ENCODE data around the gene TUBD1.
"Not testable (repeated sequence)": the region's sequence is repeated elsewhere in the genome, so short reads cannot be mapped to it uniquely, and the experiment has no call there.

Gene TUBD1

DNA sequence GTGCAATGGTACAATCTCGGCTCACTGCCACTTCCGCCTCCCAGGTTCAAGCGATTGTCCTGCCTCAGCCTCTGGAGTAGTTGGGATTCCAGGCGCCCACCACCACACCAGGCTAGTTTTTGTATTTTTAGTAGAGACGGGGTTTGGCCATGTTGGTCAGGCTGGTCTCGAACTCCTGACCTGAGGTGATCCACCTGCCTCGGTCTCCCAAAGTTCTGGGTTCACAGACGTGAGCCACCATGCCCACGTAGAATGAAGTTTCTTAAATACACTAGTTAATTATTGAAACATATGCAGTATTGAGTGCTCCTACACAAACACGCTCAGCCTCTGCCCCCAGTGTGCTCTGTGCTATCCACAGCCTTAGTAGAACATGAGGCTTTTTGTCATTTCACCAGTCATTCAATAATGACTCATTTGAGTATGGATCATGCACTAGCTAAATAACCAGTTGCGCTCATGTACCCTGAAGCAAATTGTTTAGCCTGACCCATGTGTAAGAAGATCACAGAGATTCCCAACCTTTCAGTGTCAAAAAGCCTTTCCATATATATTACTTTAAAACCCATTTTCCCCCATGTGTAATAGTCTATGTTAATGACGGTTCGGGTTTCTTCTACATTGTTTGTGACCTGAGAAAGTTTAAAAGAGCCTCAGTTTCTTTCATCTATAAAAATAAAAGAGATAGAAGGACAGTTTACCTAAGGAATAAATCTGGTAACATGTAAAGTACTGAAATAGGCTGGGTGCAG, 49.7 kb downstream of the TUBD1 start:
- FAIRE-seq: no peak

DNA sequence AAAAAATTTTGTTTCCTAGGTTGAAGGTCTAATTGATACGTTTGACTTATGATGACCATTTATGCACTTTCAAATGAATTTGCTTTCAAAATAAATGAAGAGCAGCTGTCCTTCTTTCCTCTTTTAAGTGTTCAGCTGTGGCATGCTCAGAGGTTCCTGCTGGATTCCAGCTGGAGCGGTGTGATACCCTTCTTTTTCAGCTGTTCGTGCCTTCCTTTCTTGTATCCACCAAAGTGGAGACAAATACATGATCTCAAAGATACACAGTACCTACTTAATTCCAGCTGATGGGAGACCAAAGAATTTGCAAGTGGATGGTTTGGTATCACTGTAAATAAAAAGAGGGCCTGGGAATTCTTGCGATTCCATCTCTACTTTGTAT, 50.9 kb downstream of the TUBD1 start:
- not testable (repeated sequence) for FAIRE-seq

DNA sequence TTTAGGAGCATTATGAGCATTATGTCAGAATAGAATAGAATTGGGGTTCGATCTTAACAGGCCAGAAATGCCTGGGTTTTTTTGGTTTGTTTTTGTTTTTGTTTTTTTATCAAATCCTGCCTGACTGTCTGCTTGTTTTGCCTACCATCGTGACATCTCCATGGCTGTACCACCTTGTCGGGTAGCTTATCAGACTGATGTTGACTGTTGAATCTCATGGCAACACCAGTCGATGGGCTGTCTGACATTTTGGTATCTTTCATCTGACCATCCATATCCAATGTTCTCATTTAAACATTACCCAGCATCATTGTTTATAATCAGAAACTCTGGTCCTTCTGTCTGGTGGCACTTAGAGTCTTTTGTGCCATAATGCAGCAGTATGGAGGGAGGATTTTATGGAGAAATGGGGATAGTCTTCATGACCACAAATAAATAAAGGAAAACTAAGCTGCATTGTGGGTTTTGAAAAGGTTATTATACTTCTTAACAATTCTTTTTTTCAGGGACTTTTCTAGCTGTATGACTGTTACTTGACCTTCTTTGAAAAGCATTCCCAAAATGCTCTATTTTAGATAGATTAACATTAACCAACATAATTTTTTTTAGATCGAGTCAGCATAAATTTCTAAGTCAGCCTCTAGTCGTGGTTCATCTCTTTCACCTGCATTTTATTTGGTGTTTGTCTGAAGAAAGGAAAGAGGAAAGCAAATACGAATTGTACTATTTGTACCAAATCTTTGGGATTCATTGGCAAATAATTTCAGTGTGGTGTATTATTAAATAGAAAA, 51.5 kb downstream of the TUBD1 start:
- FAIRE-seq: not testable (repeated sequence)

DNA sequence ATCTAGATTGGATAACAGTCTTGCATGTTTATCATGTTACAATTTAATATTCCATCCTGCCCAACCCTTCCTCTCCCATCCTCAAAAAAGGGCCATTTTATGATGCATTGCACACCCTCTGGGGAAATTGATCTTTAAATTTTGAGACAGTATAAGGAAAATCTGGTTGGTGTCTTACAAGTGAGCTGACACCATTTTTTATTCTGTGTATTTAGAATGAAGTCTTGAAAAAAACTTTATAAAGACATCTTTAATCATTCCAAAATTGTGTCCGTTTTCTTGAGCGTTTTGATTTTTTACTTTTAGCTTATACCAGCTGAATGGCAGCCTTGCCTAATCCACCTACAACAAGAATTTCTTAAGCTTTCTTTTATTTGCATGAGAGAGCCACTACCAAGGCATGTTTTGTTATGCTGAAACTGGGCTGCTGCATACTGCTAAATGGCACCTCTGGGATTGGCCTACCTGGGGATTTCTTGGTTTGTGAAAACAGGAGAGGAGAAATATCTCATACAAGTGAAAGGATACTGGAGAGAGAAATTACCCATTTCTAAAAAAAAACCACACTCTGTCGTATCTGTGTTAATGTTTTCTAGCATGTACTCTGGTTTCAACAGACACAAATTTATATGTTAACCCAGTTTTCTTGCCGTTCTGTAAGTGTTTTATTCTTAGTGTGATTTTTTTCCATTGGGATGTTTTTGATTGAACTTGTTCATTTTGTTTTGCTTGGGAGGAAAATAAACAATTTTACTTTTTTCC, 52.2 kb downstream of the TUBD1 start:
- FAIRE-seq: no peak

DNA sequence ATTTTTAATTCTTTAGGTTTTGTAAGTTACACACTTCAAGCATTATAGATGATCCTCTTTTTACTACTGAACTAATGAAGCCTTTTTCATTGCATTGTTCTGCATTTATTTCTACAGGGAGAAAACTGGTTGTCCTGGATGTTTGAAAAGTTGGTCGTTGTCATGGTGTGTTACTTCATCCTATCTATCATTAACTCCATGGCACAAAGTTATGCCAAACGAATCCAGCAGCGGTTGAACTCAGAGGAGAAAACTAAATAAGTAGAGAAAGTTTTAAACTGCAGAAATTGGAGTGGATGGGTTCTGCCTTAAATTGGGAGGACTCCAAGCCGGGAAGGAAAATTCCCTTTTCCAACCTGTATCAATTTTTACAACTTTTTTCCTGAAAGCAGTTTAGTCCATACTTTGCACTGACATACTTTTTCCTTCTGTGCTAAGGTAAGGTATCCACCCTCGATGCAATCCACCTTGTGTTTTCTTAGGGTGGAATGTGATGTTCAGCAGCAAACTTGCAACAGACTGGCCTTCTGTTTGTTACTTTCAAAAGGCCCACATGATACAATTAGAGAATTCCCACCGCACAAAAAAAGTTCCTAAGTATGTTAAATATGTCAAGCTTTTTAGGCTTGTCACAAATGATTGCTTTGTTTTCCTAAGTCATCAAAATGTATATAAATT, 53.0 kb downstream of the TUBD1 start:
- FAIRE-seq: no peak

DNA sequence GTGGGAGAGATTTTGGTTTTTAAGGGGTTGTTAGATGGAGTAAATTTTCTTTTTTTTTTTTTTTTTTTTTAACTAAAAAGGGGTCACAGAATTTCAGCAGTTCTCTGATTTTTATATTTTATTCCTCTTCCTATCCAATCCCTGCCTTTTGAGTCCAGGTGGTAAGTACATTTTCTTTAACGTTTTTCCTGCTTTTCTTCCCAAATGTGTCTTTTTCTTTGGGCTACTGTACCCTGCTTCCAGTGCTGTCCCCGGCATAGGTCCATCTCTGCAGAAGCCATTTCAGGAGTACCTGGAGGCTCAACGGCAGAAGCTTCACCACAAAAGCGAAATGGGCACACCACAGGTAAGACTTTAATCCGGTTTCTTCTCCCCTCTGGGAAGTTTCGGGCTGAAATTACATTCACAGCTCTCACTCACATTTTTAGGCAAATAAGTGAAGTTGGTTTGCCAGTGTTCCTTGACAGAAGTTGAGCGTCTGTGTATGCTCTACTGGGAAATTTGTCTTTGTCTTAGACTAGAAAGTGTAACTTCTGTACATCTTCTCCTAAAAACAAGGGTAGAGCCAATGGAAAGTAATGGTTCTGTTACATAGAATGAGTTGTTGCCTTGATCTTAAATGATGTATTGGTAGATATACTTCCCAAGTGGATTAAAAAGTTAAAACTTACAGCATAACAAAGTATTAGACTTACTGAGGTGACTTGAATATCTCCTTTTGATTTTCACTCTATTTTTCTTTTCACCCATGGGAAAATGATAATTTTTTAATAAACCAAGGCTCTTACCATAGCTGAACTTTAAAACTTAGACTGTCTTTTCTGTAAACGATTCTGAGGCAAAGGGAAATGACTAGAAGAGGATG, 54.5 kb downstream of the TUBD1 start:
- FAIRE-seq: no peak

DNA sequence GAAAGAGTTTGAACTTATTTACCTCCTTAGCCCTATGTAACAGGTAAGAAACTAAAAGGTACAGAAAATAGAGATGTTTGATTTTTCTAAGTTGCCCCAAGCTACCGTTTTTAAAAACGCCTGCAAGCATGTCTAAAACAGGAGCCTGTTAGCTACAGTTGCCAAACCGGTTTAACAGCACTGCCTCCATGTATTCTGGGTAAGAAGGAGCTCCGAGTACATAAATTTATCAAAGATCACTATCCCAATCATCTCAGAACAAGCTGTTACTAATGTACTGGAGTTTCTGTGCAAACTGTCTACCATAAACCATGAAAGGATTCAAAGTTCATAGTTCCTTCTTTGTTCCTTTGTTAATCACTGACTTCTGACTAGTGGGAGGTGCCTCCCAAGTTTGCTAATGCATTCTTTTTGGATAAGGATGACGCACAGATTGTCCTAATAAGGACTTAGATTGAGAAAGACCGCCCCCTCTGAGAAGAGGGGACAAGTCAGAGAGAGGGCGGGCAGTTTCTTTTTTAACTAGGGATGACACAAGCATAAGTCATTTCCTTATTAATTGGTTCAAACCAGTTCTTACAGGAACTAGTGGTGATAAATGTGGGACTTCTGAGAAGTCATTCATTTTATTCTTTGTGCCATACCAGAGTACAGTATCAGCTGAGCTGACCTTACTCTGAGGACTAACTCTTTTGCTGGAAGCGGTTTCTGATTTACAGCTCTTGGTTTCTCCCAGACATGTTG, 55.3 kb downstream of the TUBD1 start:
- peak; percentile 98 for FAIRE-seq

DNA sequence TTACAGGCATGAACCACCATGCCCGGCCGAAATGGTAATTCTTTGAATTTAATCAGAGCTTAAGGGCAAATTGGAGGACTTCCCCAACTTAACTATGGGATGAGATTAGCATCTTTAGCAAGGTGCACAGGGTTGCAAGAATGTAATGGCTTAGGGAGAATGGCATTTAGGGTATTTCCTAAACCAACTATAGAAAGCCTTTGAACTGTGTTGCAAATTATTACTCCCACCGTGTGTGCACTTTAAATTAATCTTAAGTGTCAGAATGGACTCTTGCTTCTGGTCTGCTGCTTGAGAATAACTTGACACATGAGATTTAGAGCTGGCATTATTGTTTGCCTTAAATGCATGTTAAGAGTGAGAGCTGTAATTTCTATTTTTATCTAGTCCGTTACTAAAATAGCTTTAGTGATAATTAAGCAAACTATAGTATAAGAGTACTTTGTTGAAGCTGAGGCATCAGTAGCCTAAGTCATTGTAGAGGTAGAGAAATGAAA, 59.8 kb downstream of the TUBD1 start:
- FAIRE-seq: no peak

DNA sequence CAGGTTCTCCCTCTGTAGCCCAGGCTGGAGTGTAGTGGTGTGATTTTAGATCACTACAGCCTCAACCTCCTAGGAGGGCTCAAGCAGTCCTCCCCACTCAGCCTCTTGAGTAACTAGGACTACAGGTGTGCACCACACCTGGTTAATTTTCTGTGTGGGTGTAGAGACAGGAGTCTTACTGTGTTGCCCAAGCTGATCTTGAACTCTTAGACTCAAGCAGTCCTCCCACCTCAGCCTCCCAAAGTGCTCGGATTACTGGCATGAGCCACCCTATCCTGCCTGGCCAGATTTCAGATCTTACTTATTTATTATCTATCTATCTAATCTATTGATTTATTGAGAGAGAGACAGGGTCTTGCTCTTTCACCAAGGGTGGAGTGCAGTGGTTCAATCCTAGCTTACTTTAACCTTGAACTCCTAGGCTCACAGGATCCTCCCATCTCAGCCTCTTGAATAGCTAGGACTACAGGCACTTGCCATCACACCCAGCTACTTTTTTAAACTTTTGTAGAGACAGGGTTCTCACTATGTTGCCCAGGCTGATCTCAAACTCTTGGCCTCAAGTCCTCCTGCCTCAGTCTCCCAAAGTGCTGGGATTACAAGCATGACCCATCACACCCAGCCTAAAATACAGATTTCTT, 61.8 kb downstream of the TUBD1 start:
- no peak for FAIRE-seq

DNA sequence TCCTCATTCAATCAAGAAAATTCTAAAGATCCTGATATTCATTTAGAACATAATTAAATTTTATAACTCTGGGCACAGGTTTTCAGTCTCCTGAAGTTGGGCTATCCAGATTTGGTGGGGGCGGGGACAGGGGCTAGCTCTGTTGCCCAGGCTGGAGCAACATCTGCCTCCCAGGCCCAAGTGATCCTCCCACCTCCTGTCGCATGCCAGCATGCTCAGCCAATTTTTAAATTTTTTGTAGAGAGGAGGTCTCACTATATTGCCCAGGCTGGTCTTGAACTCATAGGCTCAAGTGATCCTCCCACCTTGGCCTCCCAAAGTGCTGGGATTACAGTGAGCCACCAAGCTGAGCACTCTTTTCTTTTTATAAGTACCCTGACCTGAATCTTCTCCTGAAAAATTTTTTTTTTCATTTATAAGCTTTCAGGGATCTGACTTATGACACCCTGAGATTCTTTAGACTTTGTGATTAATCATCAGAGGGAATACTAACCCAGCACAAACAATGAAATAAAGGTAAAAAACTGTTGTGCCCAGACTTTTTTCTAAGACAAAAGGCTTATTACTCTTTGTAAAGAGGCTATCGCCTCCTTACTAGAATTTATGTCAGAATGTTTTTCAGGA, 62.6 kb downstream of the TUBD1 start:
- no peak for FAIRE-seq

DNA sequence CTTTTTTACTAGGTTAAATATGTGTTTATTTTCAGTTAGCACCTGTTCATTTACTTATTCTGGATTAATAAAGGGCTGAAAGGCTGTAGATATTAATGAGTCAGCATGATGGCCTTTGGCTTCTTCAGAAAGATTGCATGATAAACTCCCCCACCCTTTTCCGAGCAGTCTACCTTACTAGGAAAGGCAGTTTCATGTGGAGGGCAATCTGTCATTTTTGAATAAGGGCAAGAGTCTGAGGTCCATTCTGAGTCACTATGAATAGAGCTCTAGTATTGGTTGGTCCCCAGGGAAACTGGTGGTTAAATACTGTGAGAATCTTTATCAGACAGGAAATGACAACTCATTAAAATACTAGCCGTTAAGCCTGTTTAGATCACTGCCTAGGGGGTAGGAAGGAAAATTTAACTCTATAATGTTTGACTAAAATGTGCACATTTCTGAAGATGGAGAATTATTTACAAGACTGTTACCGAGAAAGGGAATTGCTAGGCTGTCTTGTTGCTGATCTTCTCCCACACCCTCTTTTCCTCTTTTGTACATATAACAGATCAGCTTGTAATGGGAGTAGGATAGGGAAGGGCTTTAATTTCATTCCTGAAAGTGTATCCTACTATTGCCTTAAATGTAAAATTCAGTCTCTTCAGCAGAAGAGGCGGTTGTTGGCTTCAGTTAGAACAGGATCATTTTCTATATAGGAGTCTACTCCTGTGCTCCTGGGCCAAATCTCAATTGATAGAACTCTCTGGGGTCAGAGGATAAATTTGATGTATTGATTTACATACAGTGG, 63.3 kb downstream of the TUBD1 start:
- peak; percentile 97 for FAIRE-seq

DNA sequence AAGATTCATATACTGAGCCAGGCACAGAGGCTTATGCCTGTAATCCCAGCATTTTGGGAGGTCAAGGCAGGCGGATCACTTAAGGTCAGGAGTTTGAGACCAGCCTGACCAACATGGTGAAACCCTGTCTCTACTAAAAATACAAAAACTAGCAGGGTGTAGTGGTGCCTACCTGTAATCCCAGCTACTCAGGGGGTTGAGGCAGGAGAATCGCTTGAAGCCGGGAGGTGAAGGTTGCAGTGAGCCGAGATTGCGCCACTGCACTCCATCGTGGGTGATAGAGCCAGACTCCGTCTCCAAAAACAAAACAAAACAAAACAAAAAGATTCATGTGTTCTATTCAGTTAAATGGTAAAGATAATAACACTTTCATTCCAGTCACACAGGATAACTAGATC, 63.9 kb downstream of the TUBD1 start:
- FAIRE-seq: not testable (repeated sequence)

DNA sequence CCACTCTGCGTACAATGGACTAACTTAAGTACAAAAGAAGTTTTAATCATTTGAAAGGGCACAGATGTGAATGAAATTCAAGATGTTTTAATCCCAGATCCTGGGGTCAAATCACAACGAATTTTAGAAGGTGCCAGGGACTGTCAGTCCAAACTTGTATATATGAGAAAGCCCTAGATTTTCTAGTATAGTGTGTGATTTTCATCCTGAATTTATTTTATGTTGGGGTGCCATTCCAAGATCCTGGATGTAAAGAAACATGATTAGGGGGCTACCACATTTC, 64.3 kb downstream of the TUBD1 start:
- no peak for FAIRE-seq

DNA sequence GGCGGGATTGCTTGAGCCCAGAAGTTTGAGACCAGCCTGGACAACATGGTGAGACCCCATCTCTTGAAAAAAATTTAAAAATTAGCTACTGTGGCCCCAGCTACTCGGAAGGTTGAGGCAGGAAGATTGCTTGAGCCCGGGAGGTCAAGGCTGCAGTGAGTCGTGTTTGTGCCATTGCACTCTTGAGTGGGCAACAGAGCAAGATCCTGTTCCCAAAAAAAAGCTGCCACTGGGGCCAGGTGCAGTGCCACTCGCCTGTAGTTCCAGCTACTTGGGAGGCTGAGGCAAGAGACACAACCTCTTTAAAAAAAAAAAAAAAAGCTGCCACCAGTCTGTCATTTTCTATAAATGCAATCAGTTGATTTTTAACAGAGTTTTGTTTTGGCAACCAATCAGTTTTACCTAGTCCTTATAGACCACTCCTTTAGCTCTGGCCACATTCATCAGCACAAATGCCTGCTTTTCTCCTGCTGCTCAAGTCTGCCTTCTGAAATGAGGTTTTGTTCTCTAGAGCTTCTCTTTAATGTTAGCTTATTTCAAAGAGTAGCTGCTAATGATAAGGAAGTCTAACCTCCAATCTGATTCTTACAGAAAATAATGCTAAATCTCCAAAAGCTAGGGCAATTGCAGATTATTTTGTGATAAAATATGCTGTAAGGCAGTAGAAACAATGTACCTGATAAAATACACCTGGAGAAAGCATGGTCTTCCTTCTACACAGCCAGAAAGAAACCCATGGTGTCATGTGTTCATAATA, 64.8 kb downstream of the TUBD1 start:
- no peak for FAIRE-seq

DNA sequence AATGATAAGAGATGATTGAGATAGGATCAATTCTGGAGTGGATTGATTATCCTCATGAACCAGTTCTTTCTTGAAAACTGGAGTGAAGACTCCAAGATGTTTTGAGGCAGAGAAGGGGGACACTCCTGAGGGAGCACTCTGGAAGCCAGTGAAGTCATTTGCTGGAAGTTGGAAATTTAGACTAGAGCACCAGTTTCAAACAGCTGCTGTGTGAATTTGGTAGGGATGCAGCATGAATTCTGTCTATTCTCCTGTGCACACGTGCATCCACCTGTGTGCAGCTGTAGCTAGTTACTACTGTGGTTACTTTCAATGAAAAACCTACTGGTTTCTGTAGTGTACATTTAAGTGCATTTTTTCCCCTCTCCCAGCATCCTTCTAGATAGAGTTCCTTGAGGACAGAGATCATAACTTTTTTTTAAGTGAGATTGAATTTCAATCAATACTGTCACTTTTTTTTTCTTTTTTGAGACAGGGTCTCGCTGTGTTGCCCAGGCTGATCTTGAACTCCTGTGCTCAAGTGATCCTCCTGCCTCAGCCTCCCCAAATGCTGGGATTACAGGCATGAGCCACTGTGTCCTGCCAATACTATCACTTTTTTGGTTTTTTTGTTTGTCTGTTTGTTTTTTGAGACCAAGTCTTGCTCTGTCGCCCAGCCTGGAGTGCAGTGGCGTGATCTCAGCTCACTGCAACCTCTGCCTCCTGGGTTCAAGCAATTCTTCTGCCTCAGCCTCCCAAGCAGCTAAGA, 65.9 kb downstream of the TUBD1 start:
- no peak for FAIRE-seq

DNA sequence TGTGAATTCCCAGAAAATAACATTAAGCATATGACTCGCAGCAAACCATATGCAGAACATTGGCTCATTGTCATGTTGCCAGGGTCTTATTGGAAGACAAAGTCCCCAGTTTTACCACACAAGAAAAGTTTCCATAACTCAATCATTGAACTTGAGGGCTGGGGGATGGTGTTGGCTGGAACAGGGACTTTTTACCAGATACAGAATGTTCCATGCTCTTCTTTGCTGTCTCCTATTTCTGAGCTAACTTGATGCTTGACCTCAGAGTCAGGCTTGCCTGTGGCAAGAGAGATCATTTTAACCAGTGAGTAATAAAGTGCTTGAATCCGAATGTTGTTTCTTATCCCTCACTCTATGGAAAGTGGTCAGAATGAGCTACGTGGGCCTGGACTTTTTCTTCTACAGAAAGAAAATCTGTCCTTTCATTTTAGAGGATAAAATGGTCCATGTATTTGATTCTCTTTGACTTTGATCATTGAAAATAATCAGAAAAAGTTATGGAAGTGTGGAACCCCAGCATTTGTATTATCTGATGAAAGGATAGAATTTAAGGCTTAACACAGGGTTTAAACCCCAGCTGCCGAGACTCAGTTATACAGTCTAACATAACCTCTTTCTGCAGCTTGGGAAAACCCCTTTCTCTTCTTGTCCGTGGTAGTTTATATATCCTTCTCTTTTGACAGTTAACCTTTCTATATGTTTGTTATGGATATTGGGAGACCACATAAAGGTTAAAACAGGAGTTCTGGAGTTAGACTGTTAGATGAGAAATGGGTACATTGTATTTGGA, 67.0 kb downstream of the TUBD1 start:
- peak; percentile 54 for FAIRE-seq

DNA sequence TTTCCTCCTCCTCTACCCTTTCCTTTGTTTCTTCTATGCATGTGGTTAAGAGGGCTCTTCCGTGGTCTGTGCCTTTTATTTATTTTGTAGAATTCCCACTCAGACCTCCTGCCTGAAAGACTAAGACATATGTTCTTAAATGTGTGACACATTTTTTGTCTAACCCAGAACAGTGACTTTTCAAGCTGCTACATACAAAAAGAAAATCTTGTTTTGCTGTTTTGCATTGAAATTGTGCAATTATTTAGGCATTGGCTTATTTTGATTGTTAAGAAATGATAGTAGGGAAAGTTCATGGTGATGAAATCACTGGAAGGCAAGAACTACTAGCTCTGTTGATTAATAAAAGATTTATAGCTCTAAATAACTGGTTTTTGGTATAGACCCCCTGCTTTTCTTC, 76.8 kb downstream of the TUBD1 start:
- no peak for FAIRE-seq
